H1 (cell line): ENCODE data around the gene PTPRD. TPM values are rescaled to one million over a fixed set of nuclear protein-coding genes. Genes with fewer than 3 reads are reported as not detected.

Experiments used
- CTCF ChIA-PET: fragments of 300-600 bp; sonication (Branson Sonifier 250); formaldehyde crosslinking; loops from one replicate; lab custom pipeline; 2021; ENCODE audit not compliant: partially characterized antibody; lab: Charles Lee
- POLR2A ChIA-PET: fragments of 300-600 bp; sonication (Branson Sonifier 250); formaldehyde crosslinking; loops from one replicate; lab custom pipeline; 2021; ENCODE audit warnings: inconsistent platforms; ENCODE audit not compliant: partially characterized antibody; lab: Charles Lee
- DNase-seq, 2 experiments: peaks; one replicate each; pipeline versions ENCODE4 v3.0.0 to v3.0.0-alpha.2; 2010 to 2022; ENCODE audit warnings: low spot score in 2 of 2, low read depth in 1 of 2, mixed read lengths in 1 of 2
- FAIRE-seq: peaks from 2 replicates; lab custom pipeline; 2011; peaks lifted over from hg19 to GRCh38; lab: Jason Lieb, UNC
- H2AFZ ChIP-seq: 2 replicates; pipeline ENCODE4 v1.8.1; 2012; ENCODE audit warnings: low read length, inconsistent platforms
- H2AK5ac ChIP-seq: 2 replicates; pipeline ENCODE4 v1.6.1; 2013; ENCODE audit warnings: low read depth, low read length
- H2BK120ac ChIP-seq: replicated peaks from 2 replicates; pipeline ENCODE3; 2013; ENCODE audit warnings: low read depth, low read length, inconsistent platforms
- H2BK12ac ChIP-seq: 2 replicates; pipeline ENCODE4 v1.6.1; 2013; ENCODE audit warnings: low read depth, low read length
- H2BK15ac ChIP-seq: 2 replicates; pipeline ENCODE4 v1.6.1; 2013; ENCODE audit warnings: low read length
- H2BK20ac ChIP-seq: 2 replicates; pipeline ENCODE4 v1.6.1; 2013; ENCODE audit warnings: low read length
- H2BK5ac ChIP-seq: 2 replicates; pipeline ENCODE4 v1.6.1; 2013; ENCODE audit warnings: low read depth, low read length
- H3K14ac ChIP-seq: 2 replicates; pipeline ENCODE4 v1.6.1; 2013; ENCODE audit warnings: inconsistent platforms; ENCODE audit not compliant: insufficient read length
- H3K18ac ChIP-seq: 2 replicates; pipeline ENCODE4 v1.6.1; 2013; ENCODE audit warnings: low read length; ENCODE audit errors: extremely low read depth
- H3K23ac ChIP-seq: 2 replicates; pipeline ENCODE4 v1.6.1; 2013; ENCODE audit warnings: inconsistent platforms; ENCODE audit not compliant: insufficient read length
- H3K23me2 ChIP-seq: 2 replicates; pipeline ENCODE4 v1.6.1; 2013; ENCODE audit warnings: low read depth, low read length
- H3K27ac ChIP-seq: 2 replicates; pipeline ENCODE4 v1.6.1; 2011; ENCODE audit warnings: low read depth, low read length, inconsistent platforms
- H3K27me3 ChIP-seq, 4 experiments: replicated peaks in 1 of 4; 1 replicate in 1 of 4; 2 replicates in 3 of 4; pipeline versions ENCODE4 v1.6.1 to v1.8.1; 2011 to 2013; ENCODE audit warnings: low read length in 3 of 4, mild to moderate bottlenecking in 3 of 4, inconsistent platforms in 2 of 4, mixed read lengths in 2 of 4, moderate library complexity in 1 of 4; ENCODE audit not compliant: control insufficient read depth in 3 of 4, insufficient read depth in 3 of 4; ENCODE audit errors: extremely low read depth in 1 of 4
- H3K36me3 ChIP-seq, 4 experiments: 2 replicates each; pipeline versions ENCODE4 v1.6.1 to v1.8.1; 2011 to 2013; ENCODE audit warnings: mild to moderate bottlenecking in 4 of 4, low read length in 3 of 4, moderate library complexity in 2 of 4, control low read depth in 1 of 4, inconsistent platforms in 1 of 4; ENCODE audit not compliant: insufficient read depth in 4 of 4, control insufficient read depth in 2 of 4
- H3K4ac ChIP-seq: replicated peaks from 2 replicates; pipeline ENCODE3; 2013; ENCODE audit warnings: low read length, low read depth, mixed read lengths, inconsistent platforms; ENCODE audit not compliant: insufficient read length
- H3K4me1 ChIP-seq, 4 experiments: replicated peaks in 1 of 4; 1 replicate in 1 of 4; 2 replicates in 3 of 4; pipeline versions ENCODE4 v1.6.1 to v1.8.1; 2011 to 2013; ENCODE audit warnings: low read length in 3 of 4, inconsistent platforms in 2 of 4, mixed read lengths in 1 of 4; ENCODE audit not compliant: insufficient read depth in 4 of 4, control insufficient read depth in 3 of 4
- H3K4me2 ChIP-seq, 2 experiments: 2 replicates each; pipeline versions ENCODE4 v1.6.1 to v1.8.1; 2011 to 2013; ENCODE audit warnings: low read depth in 2 of 2, low read length in 2 of 2, control low read depth in 1 of 2, inconsistent platforms in 1 of 2, mild to moderate bottlenecking in 1 of 2; ENCODE audit not compliant: insufficient read depth in 1 of 2
- H3K4me3 ChIP-seq, 4 experiments: fragments of 200-600, 300-600 bp in 1 of 4; sonication (generic), shearing (Covaris generic), sonication (Bioruptor Twin) in 1 of 4; 2 replicates each; pipeline versions ENCODE4 v1.5.1 to v1.8.1; 2011 to 2016; ENCODE audit warnings: low read length in 4 of 4, low read depth in 3 of 4, control low read depth in 2 of 4, inconsistent platforms in 2 of 4, mild to moderate bottlenecking in 2 of 4, mixed read lengths in 1 of 4, moderate library complexity in 1 of 4; ENCODE audit not compliant: insufficient read depth in 2 of 4; ENCODE audit errors: extremely low read depth in 1 of 4
- H3K56ac ChIP-seq: replicated peaks from 2 replicates; pipeline ENCODE3; 2013; ENCODE audit warnings: low read depth, mild to moderate bottlenecking, mixed read lengths, low read length, inconsistent platforms; ENCODE audit not compliant: insufficient read length
- H3K79me1 ChIP-seq: 2 replicates; pipeline ENCODE4 v1.6.1; 2013; ENCODE audit warnings: low read depth, low read length, control low read depth
- H3K79me2 ChIP-seq, 2 experiments: 2 replicates each; pipeline versions ENCODE4 v1.6.1 to v1.8.1; 2012 to 2013; ENCODE audit warnings: low read length in 2 of 2, mild to moderate bottlenecking in 2 of 2, inconsistent platforms in 1 of 2; ENCODE audit not compliant: insufficient read depth in 2 of 2, control insufficient read depth in 1 of 2
- H3K9ac ChIP-seq, 4 experiments: replicated peaks in 1 of 4; 1 replicate in 1 of 4; 2 replicates in 3 of 4; pipeline versions ENCODE4 v1.6.1 to v1.8.1; 2011 to 2013; ENCODE audit warnings: low read depth in 3 of 4, low read length in 3 of 4, control low read depth in 2 of 4, mild to moderate bottlenecking in 2 of 4, moderate library complexity in 2 of 4, inconsistent platforms in 1 of 4; ENCODE audit errors: extremely low read depth in 1 of 4
- H3K9me3 ChIP-seq, 2 experiments: 2 replicates each; pipeline versions ENCODE4 v1.6.1 to v1.8.1; 2012 to 2013; ENCODE audit warnings: mild to moderate bottlenecking in 2 of 2, moderate library complexity in 2 of 2, control low read depth in 1 of 2, inconsistent platforms in 1 of 2, low read depth in 1 of 2, low read length in 1 of 2, mixed read lengths in 1 of 2; ENCODE audit not compliant: insufficient read depth in 2 of 2
- H4K20me1 ChIP-seq, 2 experiments: replicated peaks in 1 of 2; 2 replicates each; pipeline versions ENCODE3 to v1.8.1; 2011 to 2013; ENCODE audit warnings: inconsistent platforms in 2 of 2, low read length in 2 of 2, mild to moderate bottlenecking in 1 of 2; ENCODE audit not compliant: insufficient read depth in 2 of 2, control insufficient read depth in 1 of 2
- H4K5ac ChIP-seq: 2 replicates; pipeline ENCODE4 v1.6.1; 2013; ENCODE audit warnings: low read length, low read depth, mixed read lengths, inconsistent platforms; ENCODE audit not compliant: insufficient read length
- H4K8ac ChIP-seq: 2 replicates; pipeline ENCODE4 v1.8.0; 2013; ENCODE audit warnings: mild to moderate bottlenecking, moderate library complexity, low read length, inconsistent platforms; ENCODE audit not compliant: insufficient read depth; ENCODE audit errors: extremely low read depth
- H4K91ac ChIP-seq: replicated peaks from 2 replicates; pipeline ENCODE3; 2013; ENCODE audit warnings: low read length, mixed read lengths, inconsistent platforms; ENCODE audit not compliant: insufficient read length
- CBX8 ChIP-seq: fragments of 300-800, 300-1000 bp; sonication (generic); IDR thresholded peaks from 2 replicates; pipeline ENCODE4 v1.7.1; 2016; ENCODE audit warnings: low read depth, low read length, borderline replicate concordance
- CHD2 ChIP-seq: IDR thresholded peaks from 2 replicates; pipeline ENCODE4 v1.6.1; 2012; ENCODE audit warnings: low read length, improper control_type of control experiment
- HDAC6 ChIP-seq: IDR thresholded peaks from one replicate; pipeline ENCODE4 v1.7.1; 2012; ENCODE audit warnings: low read depth, mild to moderate bottlenecking, inconsistent platforms, low read length, moderate library complexity
- JUN ChIP-seq: IDR thresholded peaks from 2 replicates; pipeline ENCODE4 v1.6.1; 2011; ENCODE audit warnings: low read depth, mild to moderate bottlenecking, improper control_type of control experiment, low read length
- KDM1A ChIP-seq: fragments of 200-600, 300-600 bp; sonication (generic); IDR thresholded peaks from 2 replicates; pipeline ENCODE4 v1.7.1; 2016; ENCODE audit warnings: mild to moderate bottlenecking, low read length, borderline replicate concordance
- NANOG ChIP-seq: IDR thresholded peaks from 2 replicates; pipeline ENCODE4 v1.6.1; 2011; ENCODE audit warnings: low read length, low read depth, mild to moderate bottlenecking, inconsistent platforms; ENCODE audit not compliant: insufficient read depth, poor library complexity, severe bottlenecking
- POU5F1 ChIP-seq: IDR thresholded peaks from 2 replicates; pipeline ENCODE4 v1.6.1; 2011; ENCODE audit warnings: low read depth, mild to moderate bottlenecking, low read length, moderate library complexity
- RAD21 ChIP-seq, 2 experiments: IDR thresholded peaks in 1 of 2; conservative IDR thresholded peaks in 1 of 2; 2 replicates each; pipeline ENCODE4 v1.6.1; 2011; ENCODE audit warnings: low read depth in 2 of 2, low read length in 2 of 2, improper control_type of control experiment in 1 of 2, inconsistent platforms in 1 of 2, mild to moderate bottlenecking in 1 of 2, moderate library complexity in 1 of 2
- RBBP5 ChIP-seq: IDR thresholded peaks from 2 replicates; pipeline ENCODE4 v1.7.1; 2012; ENCODE audit warnings: low read depth, mild to moderate bottlenecking, inconsistent platforms, low read length, moderate library complexity, borderline replicate concordance
- RFX5 ChIP-seq: IDR thresholded peaks from 2 replicates; pipeline ENCODE4 v1.6.1; 2011; ENCODE audit warnings: low read depth, low read length, improper control_type of control experiment, borderline replicate concordance
- TAF7 ChIP-seq: optimal IDR thresholded peaks from 2 replicates; pipeline ENCODE3; 2011; ENCODE audit warnings: low read depth, mild to moderate bottlenecking, inconsistent platforms, low read length, moderate library complexity, borderline replicate concordance
- TCF12 ChIP-seq: IDR thresholded peaks from 2 replicates; pipeline ENCODE4 v1.6.1; 2011; ENCODE audit warnings: low read depth, mild to moderate bottlenecking, low read length
- WGBS, 2 experiments: shearing (Covaris generic) in 1 of 2; methylation state at CpG; one replicate each; pipeline versions ENCODE4 v1.1.6 to v1.1.7; 2013 to 2015; ENCODE audit warnings: low lambda C conversion rate in 2 of 2, mixed read lengths in 2 of 2, inconsistent platforms in 1 of 2, low coverage in 1 of 2, missing lambda C conversion rate in 1 of 2; ENCODE audit not compliant: insufficient replicate concordance in 2 of 2, insufficient coverage in 1 of 2, insufficient read length in 1 of 2; ENCODE audit errors: extremely low coverage in 1 of 2, missing lambda C conversion rate in 1 of 2; 5-methylcytosine and 5-hydroxymethylcytosine counted together
- polyA plus RNA-seq, 7 experiments: library from polyadenylated mRNA; depleted of rRNA in 3 of 7; stranded (reverse) in 5 of 7; unstranded in 2 of 7; fragments of >200 nt in 5 of 7; fragments of 200-250 nt in 2 of 7; gene quantifications; 1 replicate in 5 of 7; 2 replicates in 1 of 7; 4 replicates in 1 of 7; pipeline versions ENCODE4 v1.2.1 to v1.2.3, GENCODE V29; 2011 to 2013; ENCODE audit warnings: missing spikeins in 2 of 7, mixed read lengths in 2 of 7
- total RNA-seq: library from RNA; stranded (reverse); fragmentation: NEBNext Ultra II Directional; extraction: Animal tissue kit (Norgen Biotek cat#: 25700); gene quantifications from 2 replicates; pipeline ENCODE4 v1.2.1, GENCODE V29; 2021
- TF ChIP-seq, protein P1 (sequence below): IDR thresholded peaks from 2 replicates; pipeline ENCODE4 v1.6.1; 2012; ENCODE audit warnings: low read length, inconsistent platforms

The PTPRD gene
- total and polyA plus RNA-seq, 2 of the 8 experiments (the other 6 are each of a cell fraction or from before 2014, with no cell fraction given), result 17.2 to 77.0 TPM

DNA sequence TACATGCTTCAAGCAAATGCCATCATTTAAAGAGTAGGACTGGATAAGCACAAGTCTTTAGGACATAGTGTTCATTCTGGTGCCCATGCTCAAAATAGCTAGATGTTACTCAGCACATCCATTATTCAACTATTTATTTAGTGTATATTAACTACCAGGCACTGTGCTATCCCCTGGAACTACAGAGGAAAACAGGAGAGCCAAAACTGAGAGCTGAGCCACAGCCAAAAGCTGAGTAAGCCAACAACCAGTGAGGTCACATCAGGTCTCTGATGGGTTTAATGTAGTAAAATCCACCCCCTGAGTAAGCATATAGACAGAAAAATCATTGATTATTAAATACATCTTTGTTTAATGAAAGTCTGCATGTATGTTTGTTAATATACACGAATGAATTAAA is 2343.9 kb downstream of the PTPRD start:
- Histone ChIP-seq H3K18ac (no peak overlapping the region), H3K14ac (no peak overlapping the region), H3K79me1 (no peaks in the 10 kb centered on the region), H3K23me2 (no peaks in the 10 kb centered on the region), H2BK15ac (no peak overlapping the region), H3K27ac (no peak overlapping the region), H2BK20ac (no peak overlapping the region), H3K27me3 (no peaks in the 10 kb centered on the region), H3K4ac (no peak overlapping the region), H2BK120ac (no peak overlapping the region), H4K5ac (no peak overlapping the region), H3K79me2 (no peaks in the 10 kb centered on the region), H3K4me3 (no peak overlapping the region), H2AFZ (no peak overlapping the region), H3K36me3 (no peaks in the 10 kb centered on the region), H3K56ac (no peak overlapping the region), H4K91ac (no peak overlapping the region), H2AK5ac (no peak overlapping the region), H3K4me1 (no peaks in the 10 kb centered on the region), H3K9ac (no peak overlapping the region), H3K23ac (no peak overlapping the region), H3K9me3 (no peaks in the 10 kb centered on the region), H2BK12ac (no peak overlapping the region), H3K4me2 (no peak overlapping the region), H4K20me1 (no peaks in the 10 kb centered on the region), H4K8ac (no peak overlapping the region), H2BK5ac (no peak overlapping the region)
- ChIA-PET CTCF (interaction anchor here (1.0 to 1.4 kb wide), 3 partner anchors 12 to 425 kb away, joined by 3 to 4 read pairs (median 4); no protein-coding TSS in a partner anchor), POLR2A (no interaction called here)
- FAIRE-seq (no peak), DNase-seq (no peak)
- WGBS, 2 experiments, result 67% methylated on average over 1 of the region's 1 CpG; no CpG with 5 or more reads in 1 of the 2 experiments
- TF ChIP-seq RFX5 (no peak), TCF12 (no peak), RAD21 (IDR thresholded peaks at IDR 0.05 in 1 of 2, conservative IDR thresholded peaks at IDR 0.05 in 1 of 2; ENCODE audit: low read depth in 2 of 2, low read length in 2 of 2) (no peak), CBX8 (no peak), NANOG (no peak), POU5F1 (no peak), KDM1A (no peak), HDAC6 (no peak), TAF7 (no peak), CHD2 (no peak), JUN (no peak), RBBP5 (no peak)
- TF ChIP-seq, protein P1, sequence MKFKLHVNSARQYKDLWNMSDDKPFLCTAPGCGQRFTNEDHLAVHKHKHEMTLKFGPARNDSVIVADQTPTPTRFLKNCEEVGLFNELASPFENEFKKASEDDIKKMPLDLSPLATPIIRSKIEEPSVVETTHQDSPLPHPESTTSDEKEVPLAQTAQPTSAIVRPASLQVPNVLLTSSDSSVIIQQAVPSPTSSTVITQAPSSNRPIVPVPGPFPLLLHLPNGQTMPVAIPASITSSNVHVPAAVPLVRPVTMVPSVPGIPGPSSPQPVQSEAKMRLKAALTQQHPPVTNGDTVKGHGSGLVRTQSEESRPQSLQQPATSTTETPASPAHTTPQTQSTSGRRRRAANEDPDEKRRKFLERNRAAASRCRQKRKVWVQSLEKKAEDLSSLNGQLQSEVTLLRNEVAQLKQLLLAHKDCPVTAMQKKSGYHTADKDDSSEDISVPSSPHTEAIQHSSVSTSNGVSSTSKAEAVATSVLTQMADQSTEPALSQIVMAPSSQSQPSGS, result no peak
